GM19043 (cell line): ENCODE measurements around the gene FBH1.
"Not testable (repeated sequence)": the region's sequence is repeated elsewhere in the genome, so short reads cannot be mapped to it uniquely, and the experiment has no call there.

Source experiments
- ATAC-seq: cut with Tn5 transposase; IDR thresholded peaks from one replicate; pipeline ENCODE4 v1.9.1; 2021; ENCODE audit warnings: low read depth; ENCODE audit not compliant: unreplicated experiment

Gene FBH1

GRCh38 chr10:5900247-5900646, 10.2 kb downstream of the FBH1 start:
- no peak for ATAC-seq

- ATAC-seq = no peak
Measured at GRCh38 chr10:5902511-5903274, 12.7 kb downstream of the FBH1 start.

GRCh38 chr10:5903563-5903962, 13.5 kb downstream of the FBH1 start:
- no peak for ATAC-seq

GRCh38 chr10:5904227-5904626, 14.2 kb downstream of the FBH1 start:
- ATAC-seq = peak; percentile 93

- ATAC-seq = no peak
Measured at GRCh38 chr10:5905854-5906507, 15.9 kb downstream of the FBH1 start.

- ATAC-seq = no peak
Measured at GRCh38 chr10:5906651-5907050, 16.6 kb downstream of the FBH1 start.

- ATAC-seq = not testable (repeated sequence)
Measured at GRCh38 chr10:5908676-5909075, 18.6 kb downstream of the FBH1 start.

GRCh38 chr10:5910323-5911100, 20.5 kb downstream of the FBH1 start:
- no peak for ATAC-seq

GRCh38 chr10:5911670-5912069, 21.6 kb downstream of the FBH1 start:
- no peak for ATAC-seq

GRCh38 chr10:5913736-5914135, 23.7 kb downstream of the FBH1 start:
- ATAC-seq = no peak

- ATAC-seq = no peak
Measured at GRCh38 chr10:5915451-5915850, 25.4 kb downstream of the FBH1 start.

- no peak for ATAC-seq
Measured at GRCh38 chr10:5917305-5917704, 27.3 kb downstream of the FBH1 start.

GRCh38 chr10:5918763-5919162, 28.7 kb downstream of the FBH1 start:
- no peak for ATAC-seq

GRCh38 chr10:5919568-5919967, 29.5 kb downstream of the FBH1 start:
- ATAC-seq = no peak

- ATAC-seq = no peak
Measured at GRCh38 chr10:5921746-5922145, 31.7 kb downstream of the FBH1 start.

- ATAC-seq = no peak
Measured at GRCh38 chr10:5924889-5925288, 34.8 kb downstream of the FBH1 start.

- ATAC-seq = no peak
Measured at GRCh38 chr10:5927306-5927705, 37.3 kb downstream of the FBH1 start.

GRCh38 chr10:5929442-5929841, 39.4 kb downstream of the FBH1 start:
- no peak for ATAC-seq

GRCh38 chr10:5930272-5930671, 40.2 kb downstream of the FBH1 start:
- ATAC-seq = no peak

- ATAC-seq = no peak
Measured at GRCh38 chr10:5932345-5932744, 42.3 kb downstream of the FBH1 start.

GRCh38 chr10:5933909-5934546, 44.0 kb downstream of the FBH1 start:
- ATAC-seq = no peak
